Loucy (cell line): ENCODE data around the gene DCAF7.
A peak's percentile ranks its signal among the peaks of the same experiment; 100 is the strongest.

Source experiments
- H2AFZ ChIP-seq: fragments of 200-600 bp; sonication (generic); 2 replicates; pipeline ENCODE4 v1.6.0; 2016; ENCODE audit warnings: antibody characterized with exemption, mild to moderate bottlenecking, low read length, moderate library complexity
- H3F3A ChIP-seq: fragments of 200-600 bp; 2 replicates; pipeline ENCODE4 v1.6.0; 2016; ENCODE audit warnings: antibody characterized with exemption, low read depth, mild to moderate bottlenecking
- H3K27me3 ChIP-seq: fragments of 200-600 bp; sonication (generic); 2 replicates; pipeline ENCODE4 v1.6.1; 2014; ENCODE audit warnings: low read length, mild to moderate bottlenecking; ENCODE audit not compliant: insufficient read depth, poor library complexity, severe bottlenecking
- H3K36me3 ChIP-seq: fragments of 200-600 bp; sonication (generic); 2 replicates; pipeline ENCODE4 v1.6.1; 2016; ENCODE audit warnings: low read length; ENCODE audit not compliant: insufficient read depth
- H3K4me1 ChIP-seq: fragments of 200-600 bp; sonication (generic); 2 replicates; pipeline ENCODE4 v1.5.1; 2014; ENCODE audit warnings: low read length, mild to moderate bottlenecking; ENCODE audit not compliant: insufficient read depth, poor library complexity, severe bottlenecking
- H3K4me2 ChIP-seq: fragments of 200-600 bp; sonication (generic); 2 replicates; pipeline ENCODE4 v1.6.0; 2014; ENCODE audit warnings: antibody characterized with exemption, low read length, low read depth, mild to moderate bottlenecking; ENCODE audit not compliant: poor library complexity, severe bottlenecking
- H3K4me3 ChIP-seq: fragments of 200-600 bp; sonication (generic); 2 replicates; pipeline ENCODE4 v1.5.1; 2014; ENCODE audit warnings: low read length, mild to moderate bottlenecking, mixed read lengths; ENCODE audit not compliant: poor library complexity, severe bottlenecking
- H3K79me2 ChIP-seq: fragments of 200-600 bp; sonication (generic); 2 replicates; pipeline ENCODE4 v1.6.1; 2014; ENCODE audit warnings: low read length; ENCODE audit not compliant: insufficient read depth
- H3K9ac ChIP-seq: fragments of 200-600 bp; sonication (generic); 2 replicates; pipeline ENCODE4 v1.6.0; 2014; ENCODE audit warnings: mild to moderate bottlenecking, low read depth, low read length, moderate library complexity; ENCODE audit not compliant: poor library complexity, severe bottlenecking
- H3K9me2 ChIP-seq: fragments of 200-600 bp; sonication (generic); replicated peaks from 2 replicates; pipeline ENCODE4 v1.6.1; 2016; ENCODE audit warnings: low read depth, low read length, mixed read lengths
- H3K9me3 ChIP-seq: fragments of 200-600 bp; sonication (generic); 2 replicates; pipeline ENCODE4 v1.6.1; 2014; ENCODE audit warnings: mild to moderate bottlenecking, antibody characterized with exemption, low read length, low read depth; ENCODE audit not compliant: insufficient read depth
- H4K20me1 ChIP-seq: fragments of 200-600 bp; sonication (generic); 2 replicates; pipeline ENCODE4 v1.6.0; 2014; ENCODE audit warnings: antibody characterized with exemption, low read length, mild to moderate bottlenecking; ENCODE audit not compliant: insufficient read depth, poor library complexity, severe bottlenecking
- CTCF ChIP-seq: fragments of 200-600 bp; sonication (generic); conservative IDR thresholded peaks from 2 replicates; pipeline ENCODE4 v1.5.1; 2014; ENCODE audit warnings: mild to moderate bottlenecking, antibody characterized with exemption, low read length
- EZH2phosphoT487 ChIP-seq: fragments of 200-600 bp; IDR thresholded peaks from 2 replicates; pipeline ENCODE4 v1.6.1; 2018; ENCODE audit warnings: antibody characterized with exemption, mild to moderate bottlenecking, moderate library complexity, borderline replicate concordance

DCAF7 gene

GRCh38 chr17:63598281-63598680 lies 48.0 kb downstream of the DCAF7 start:
- H3K4me3 ChIP-seq, result no peak overlapping the region
- H3K4me2 ChIP-seq, result no peak overlapping the region
- H3K9me2 ChIP-seq, result no peaks in the 10 kb centered on the region
- H3K36me3 ChIP-seq, result peaks cover 5% of the 10 kb centered on the region; the same call in 1 of the 2 replicates
- H3K27me3 ChIP-seq, result no peaks in the 10 kb centered on the region
- H2AFZ ChIP-seq, result no peak overlapping the region
- no peaks in the 10 kb centered on the region for H4K20me1 ChIP-seq
- peaks cover 14% of the 10 kb centered on the region for H3K79me2 ChIP-seq
- peaks cover 4% of the 10 kb centered on the region; the same call in 1 of the 2 replicates for H3F3A ChIP-seq
- TF ChIP-seq EZH2phosphoT487, result no peak
- no peak for TF ChIP-seq CTCF
- peaks cover 18% of the 10 kb centered on the region for H3K4me1 ChIP-seq
- H3K9ac ChIP-seq, result no peak overlapping the region
- H3K9me3 ChIP-seq, result no peaks in the 10 kb centered on the region

- Histone ChIP-seq H3K4me1 (peaks cover 18% of the 10 kb centered on the region), H3K4me3 (peak within 1 kb of the TSS; percentile 86), H2AFZ (peak within 1 kb of the TSS; percentile 100), H3K36me3 (no peaks in the 10 kb centered on the region), H4K20me1 (no peaks in the 10 kb centered on the region), H3K27me3 (no peaks in the 10 kb centered on the region), H3F3A (peaks cover 4% of the 10 kb centered on the region; the same call in 1 of the 2 replicates), H3K9me3 (no peaks in the 10 kb centered on the region), H3K9me2 (no peaks in the 10 kb centered on the region), H3K79me2 (peaks cover 14% of the 10 kb centered on the region), H3K9ac (peak within 1 kb of the TSS; percentile 87), H3K4me2 (peak within 1 kb of the TSS; percentile 91)
- no peak for TF ChIP-seq CTCF
- TF ChIP-seq EZH2phosphoT487, result no peak
Measured at GRCh38 chr17:63600569-63601438, 50.5 kb downstream of the DCAF7 start, which contains the start of gene TACO1. Gene TACO1, plus strand, starts transcription at chr17:63600895. Its CDS starts 189 bp downstream, at chr17:63601084.

- H2AFZ ChIP-seq, result peak overlapping the region; percentile 100
- H3K9me3 ChIP-seq, result no peaks in the 10 kb centered on the region
Measured at GRCh38 chr17:63601439-63602371, 51.4 kb downstream of the DCAF7 start.

More at GRCh38 chr17:63601439-63602371, 51.4 kb downstream of the DCAF7 start:
- Histone ChIP-seq H3K9ac (peak overlapping the region; percentile 87), H3K4me1 (peaks cover 18% of the 10 kb centered on the region), H3K4me3 (peak overlapping the region; percentile 86), H4K20me1 (no peaks in the 10 kb centered on the region), H3K9me2 (no peaks in the 10 kb centered on the region), H3K79me2 (peaks cover 14% of the 10 kb centered on the region), H3K27me3 (no peaks in the 10 kb centered on the region), H3F3A (peaks cover 4% of the 10 kb centered on the region; the same call in 1 of the 2 replicates), H3K36me3 (peaks cover under 1% of the 10 kb centered on the region; the same call in 1 of the 2 replicates), H3K4me2 (peak overlapping the region; percentile 91)
- TF ChIP-seq CTCF, result no peak
- TF ChIP-seq EZH2phosphoT487, result no peak
